22Rv1 (cell line): ENCODE data around the gene CHRNB1.

Experiments used
- ZFX ChIP-seq: fragments of 450-650 bp; IDR thresholded peaks from 2 replicates; pipeline ENCODE4 v1.6.1; 2017; ENCODE audit warnings: antibody characterized with exemption, borderline replicate concordance
- TF ChIP-seq, protein P1 (sequence below): fragments of 450-650 bp; IDR thresholded peaks from 2 replicates; pipeline ENCODE4 v1.5.1; 2017; ENCODE audit warnings: mild to moderate bottlenecking

- TF ChIP-seq, protein P1, sequence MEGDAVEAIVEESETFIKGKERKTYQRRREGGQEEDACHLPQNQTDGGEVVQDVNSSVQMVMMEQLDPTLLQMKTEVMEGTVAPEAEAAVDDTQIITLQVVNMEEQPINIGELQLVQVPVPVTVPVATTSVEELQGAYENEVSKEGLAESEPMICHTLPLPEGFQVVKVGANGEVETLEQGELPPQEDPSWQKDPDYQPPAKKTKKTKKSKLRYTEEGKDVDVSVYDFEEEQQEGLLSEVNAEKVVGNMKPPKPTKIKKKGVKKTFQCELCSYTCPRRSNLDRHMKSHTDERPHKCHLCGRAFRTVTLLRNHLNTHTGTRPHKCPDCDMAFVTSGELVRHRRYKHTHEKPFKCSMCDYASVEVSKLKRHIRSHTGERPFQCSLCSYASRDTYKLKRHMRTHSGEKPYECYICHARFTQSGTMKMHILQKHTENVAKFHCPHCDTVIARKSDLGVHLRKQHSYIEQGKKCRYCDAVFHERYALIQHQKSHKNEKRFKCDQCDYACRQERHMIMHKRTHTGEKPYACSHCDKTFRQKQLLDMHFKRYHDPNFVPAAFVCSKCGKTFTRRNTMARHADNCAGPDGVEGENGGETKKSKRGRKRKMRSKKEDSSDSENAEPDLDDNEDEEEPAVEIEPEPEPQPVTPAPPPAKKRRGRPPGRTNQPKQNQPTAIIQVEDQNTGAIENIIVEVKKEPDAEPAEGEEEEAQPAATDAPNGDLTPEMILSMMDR: no peak
- TF ChIP-seq ZFX: no peak
These were observed 3.6 kb upstream of the CHRNB1 start for GRCh38 chr17:7441266-7441665.
